Activated naive CD8-positive, alpha-beta T cell treated with anti-CD3 and anti-CD28 coated beads, Interleukin-2, amount 10 ng/mL, durations not matched to agents 7 days and 5 days (primary cell): ENCODE results near the gene NGFR. TPM values are rescaled to one million over a fixed set of nuclear protein-coding genes. Genes with fewer than 3 reads are reported as not detected.
"Not testable (repeated sequence)": the region's sequence is repeated elsewhere in the genome, so short reads cannot be mapped to it uniquely, and the experiment has no call there.

Experiments
- ATAC-seq: fragments of 150-1000 bp; cut with Tn5 transposase; one replicate; pipeline ENCODE4 v1.10.0; 2021; ENCODE audit warnings: low read depth, moderate library complexity
- POLR2A ChIA-PET: fragments of 350-600 bp; sonication (Branson Sonifier 250); formaldehyde crosslinking; loops from one replicate; lab custom pipeline; 2021; ENCODE audit warnings: antibody characterized with exemption; lab: Charles Lee
- DNase-seq: peaks from one replicate; pipeline ENCODE4 v3.0.0; 2021
- H3K27ac Mint-ChIP-seq: one replicate; pipeline ENCODE4 v1.8.0; 2022; ENCODE audit warnings: mild to moderate bottlenecking, mixed read lengths
- H3K27me3 Mint-ChIP-seq: one replicate; pipeline ENCODE4 v1.8.0; 2022; ENCODE audit warnings: mild to moderate bottlenecking, moderate library complexity, mixed read lengths
- H3K36me3 Mint-ChIP-seq: one replicate; pipeline ENCODE4 v1.8.0; 2021; ENCODE audit warnings: mild to moderate bottlenecking, mixed read lengths
- H3K4me1 Mint-ChIP-seq: one replicate; pipeline ENCODE4 v1.8.0; 2021; ENCODE audit warnings: mixed read lengths
- H3K4me3 Mint-ChIP-seq: one replicate; pipeline ENCODE4 v1.8.0; 2022; ENCODE audit warnings: mild to moderate bottlenecking, moderate library complexity, mixed read lengths
- H3K9me3 Mint-ChIP-seq: one replicate; pipeline ENCODE4 v1.8.0; 2021; ENCODE audit warnings: mixed read lengths
- total RNA-seq, 2 experiments: library from RNA; stranded (reverse); gene quantifications; one replicate each; pipeline ENCODE4 v1.2.3, GENCODE V29; 2021

Gene NGFR
- total RNA-seq, 2 experiments from 2014 or later, result 0.50 TPM; not detected in 1

DNA sequence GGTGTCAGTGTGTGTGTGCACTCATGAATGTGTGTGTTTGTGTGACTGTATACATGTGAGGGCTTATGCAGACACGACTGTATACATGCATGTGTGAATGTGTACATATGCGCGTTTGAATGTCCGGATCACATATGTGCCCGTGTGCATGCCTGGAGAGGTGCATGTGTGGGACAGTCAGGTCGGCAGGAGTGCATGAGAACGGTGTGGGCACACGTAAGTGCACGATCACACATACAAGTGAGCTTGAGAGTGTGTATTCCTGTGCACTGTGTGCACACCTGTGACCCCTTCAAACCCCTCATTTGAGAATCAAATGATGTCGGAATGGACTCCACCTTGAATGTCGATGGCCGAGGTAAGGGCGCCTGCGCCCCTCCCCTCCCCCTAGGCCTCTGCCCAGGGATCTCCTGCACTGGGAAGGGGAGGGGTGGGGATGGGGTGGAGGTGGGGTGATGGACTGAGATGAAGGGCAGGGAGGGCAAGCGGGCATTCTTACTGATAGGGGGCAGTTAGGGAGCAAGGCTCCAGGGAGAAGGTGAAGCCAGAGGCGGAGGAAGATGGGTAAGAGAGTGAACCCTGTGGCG, 601 bp upstream of the NGFR start:
- peak overlapping the region; percentile 80 for H3K4me3 Mint-ChIP-seq
- no peak overlapping the region for H3K27ac Mint-ChIP-seq
- no peaks in the 10 kb centered on the region for H3K9me3 Mint-ChIP-seq
- H3K4me1 Mint-ChIP-seq, result peaks cover 13% of the 10 kb centered on the region
- H3K36me3 Mint-ChIP-seq, result no peaks in the 10 kb centered on the region
- ATAC-seq (no peak), DNase-seq (peak; percentile 42)
- POLR2A ChIA-PET, result no interaction called here
- H3K27me3 Mint-ChIP-seq, result peaks cover 70% of the 10 kb centered on the region

DNA sequence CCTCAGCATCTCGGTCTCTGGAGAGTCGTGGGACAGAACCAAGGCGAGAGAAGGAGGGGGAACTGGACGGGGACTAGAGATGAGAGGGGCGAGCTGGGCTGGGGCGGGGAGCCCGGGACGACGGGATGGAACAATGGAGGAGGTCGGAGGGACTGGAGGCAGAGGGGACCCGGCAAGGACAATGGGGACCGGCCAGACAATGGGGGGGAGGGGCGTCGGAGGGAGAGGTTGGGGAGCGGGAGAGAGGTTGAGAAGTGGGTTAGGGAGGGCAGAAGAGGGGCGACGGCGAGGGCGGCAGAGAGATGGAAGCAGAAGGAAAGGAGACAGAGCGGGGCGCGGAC, 719 bp downstream of the NGFR start:
- Mint-ChIP-seq H3K9me3 (no peaks in the 10 kb centered on the region), H3K4me3 (peak overlapping the region; percentile 79), H3K4me1 (peaks cover 13% of the 10 kb centered on the region), H3K27ac (no peak overlapping the region), H3K27me3 (peaks cover 75% of the 10 kb centered on the region), H3K36me3 (no peaks in the 10 kb centered on the region)
- DNase-seq (no peak), ATAC-seq (no peak)
- POLR2A ChIA-PET, result interaction anchor here (0.6 kb wide), 1 partner anchor 34 kb away, joined by 3 read pairs; no protein-coding TSS in a partner anchor

DNA sequence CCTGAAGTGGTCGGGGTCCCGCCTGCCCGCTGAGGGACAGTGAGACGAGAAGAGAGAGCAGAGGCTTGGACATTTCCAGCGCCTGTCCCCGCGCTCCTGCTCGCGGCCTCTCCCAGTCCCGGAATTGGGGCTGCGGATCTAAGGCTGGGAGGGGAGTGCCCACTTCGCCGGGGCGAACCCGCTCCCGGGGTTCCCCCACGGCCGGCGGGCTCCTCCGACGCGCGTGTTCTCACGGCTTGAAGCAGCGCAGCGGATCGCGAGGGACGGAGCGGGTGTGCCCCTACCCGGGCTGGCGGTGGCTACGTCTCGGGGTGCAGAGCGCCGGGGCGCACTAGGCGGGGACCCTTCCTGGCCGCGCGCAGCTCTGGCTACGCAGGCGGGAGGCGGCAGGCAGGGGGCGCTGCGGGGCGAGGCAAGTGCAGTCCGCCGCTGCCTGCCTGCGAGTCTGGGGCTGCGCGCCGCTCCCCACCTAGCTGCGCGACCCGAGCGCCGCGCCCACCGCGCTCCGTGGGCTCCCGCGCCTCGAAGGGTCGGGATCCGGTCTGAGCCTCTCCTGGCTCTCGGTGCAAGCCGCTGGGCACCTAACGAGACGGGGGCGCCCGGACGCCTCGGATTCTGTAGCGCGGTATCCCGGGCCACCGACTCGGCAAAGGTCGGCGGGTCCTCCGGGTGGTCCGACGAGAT, 1.2 kb downstream of the NGFR start:
- Mint-ChIP-seq H3K27ac (no peak overlapping the region), H3K36me3 (no peaks in the 10 kb centered on the region), H3K9me3 (no peaks in the 10 kb centered on the region), H3K4me3 (peak overlapping the region; percentile 79), H3K27me3 (peaks cover 78% of the 10 kb centered on the region), H3K4me1 (peaks cover 13% of the 10 kb centered on the region)
- peak; percentile 95 for DNase-seq
- POLR2A ChIA-PET, result interaction anchor here (0.5 to 0.6 kb wide), 2 partner anchors 34 to 286 kb away, joined by 3 to 5 read pairs; partner anchors contain the start of genes ABI3 and GNGT2
- ATAC-seq, result peak; percentile 78

GRCh38 chr17:49496867-49497147, 1.7 kb downstream of the NGFR start:
- DNase-seq (no peak), ATAC-seq (no peak)
- H3K27ac Mint-ChIP-seq, result no peak overlapping the region
- peaks cover 76% of the 10 kb centered on the region for H3K27me3 Mint-ChIP-seq
- H3K9me3 Mint-ChIP-seq, result no peaks in the 10 kb centered on the region
- H3K4me3 Mint-ChIP-seq, result peak overlapping the region; percentile 25
- POLR2A ChIA-PET, result interaction anchor here (0.5 kb wide), 1 partner anchor 286 kb away, joined by 5 read pairs; the partner anchor contains the start of genes ABI3 and GNGT2
- H3K4me1 Mint-ChIP-seq, result peaks cover 13% of the 10 kb centered on the region
- H3K36me3 Mint-ChIP-seq, result no peaks in the 10 kb centered on the region

DNA sequence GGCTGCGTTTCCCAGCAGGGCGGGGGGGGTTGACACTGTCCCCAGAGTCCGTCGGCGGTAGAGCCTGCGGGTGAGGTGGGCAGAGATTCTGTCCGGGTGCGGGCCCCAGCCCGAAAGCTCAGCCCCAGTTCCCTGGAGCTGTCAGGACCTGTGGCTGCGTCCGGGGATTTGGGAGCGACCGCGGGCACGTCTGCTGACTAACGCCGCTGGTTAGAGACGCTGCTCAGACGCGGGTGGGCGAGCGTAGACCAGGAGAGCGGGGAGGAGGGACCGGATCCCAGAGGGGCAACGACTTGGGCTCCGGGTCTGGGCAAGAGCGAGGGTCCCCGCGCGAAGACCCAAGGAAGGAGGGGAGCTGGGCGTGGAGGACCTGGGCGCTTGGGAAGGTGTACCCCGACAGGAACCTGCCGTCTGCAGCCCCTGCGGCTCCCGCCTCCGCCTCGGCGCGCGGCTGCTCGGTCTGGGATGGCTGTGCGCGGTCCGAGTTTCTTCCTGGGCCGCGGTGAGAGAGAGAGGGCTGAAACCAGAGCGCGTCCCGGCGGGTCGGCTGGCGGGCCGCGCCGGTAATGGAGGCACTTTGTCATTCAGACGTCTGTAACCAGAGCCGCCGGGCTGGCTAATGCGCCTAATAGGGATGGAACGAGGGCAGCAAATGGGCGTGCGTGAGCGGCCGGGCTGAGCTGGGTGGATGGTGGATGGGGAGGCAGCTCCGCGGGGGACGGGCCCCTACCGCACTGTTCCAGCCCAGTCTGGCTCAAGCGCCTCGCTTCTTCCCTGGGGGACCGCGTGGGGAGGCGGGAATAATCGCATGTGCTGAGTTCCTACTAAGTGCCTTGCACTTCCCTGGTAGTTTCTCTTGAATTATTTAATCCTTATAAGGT, 2.3 kb downstream of the NGFR start:
- Mint-ChIP-seq H3K36me3 (no peaks in the 10 kb centered on the region), H3K9me3 (no peaks in the 10 kb centered on the region), H3K4me1 (peaks cover 13% of the 10 kb centered on the region), H3K4me3 (peak overlapping the region; percentile 28), H3K27ac (no peak overlapping the region), H3K27me3 (peaks cover 72% of the 10 kb centered on the region)
- POLR2A ChIA-PET, result no interaction called here
- DNase-seq (peak; percentile 49), ATAC-seq (no peak)

DNA sequence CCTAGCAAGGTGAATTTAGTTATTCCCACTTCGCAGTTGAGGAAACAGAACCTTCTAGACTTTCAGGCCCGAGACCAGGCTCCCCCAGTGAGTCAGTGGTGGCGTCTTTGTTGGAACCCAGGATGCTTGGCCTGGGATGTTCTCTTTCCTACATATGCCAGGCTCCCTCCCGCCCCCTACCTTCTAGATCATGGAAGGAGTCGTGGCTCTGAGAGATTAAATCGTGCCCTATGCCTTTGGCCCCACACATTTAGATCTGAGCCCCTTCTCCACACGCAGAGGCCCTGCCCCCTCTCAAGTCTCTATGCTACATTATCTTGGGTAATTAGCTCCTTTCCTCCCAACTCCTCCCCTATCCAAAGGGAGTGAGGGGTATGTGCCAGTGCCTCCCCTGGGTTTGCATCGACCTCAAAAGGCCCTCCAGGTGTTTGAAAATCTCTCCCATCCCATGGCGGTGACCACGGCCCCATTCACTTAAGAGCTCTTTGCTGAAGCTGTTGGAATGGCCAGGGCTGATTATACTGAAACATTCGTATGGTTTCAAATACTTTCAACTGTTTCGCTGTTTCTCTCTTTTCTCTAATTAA, 3.0 kb downstream of the NGFR start:
- Mint-ChIP-seq H3K27me3 (peaks cover 68% of the 10 kb centered on the region), H3K36me3 (no peaks in the 10 kb centered on the region), H3K9me3 (no peaks in the 10 kb centered on the region), H3K4me1 (peaks cover 14% of the 10 kb centered on the region), H3K27ac (no peak overlapping the region), H3K4me3 (no peak overlapping the region)
- ATAC-seq, result no peak
- POLR2A ChIA-PET, result interaction anchor here (0.6 kb wide), 1 partner anchor 17 kb away, joined by 3 read pairs; no protein-coding TSS in a partner anchor
- no peak for DNase-seq

GRCh38 chr17:49501496-49501895, 6.4 kb downstream of the NGFR start:
- Mint-ChIP-seq H3K9me3 (no peaks in the 10 kb centered on the region), H3K27ac (no peak overlapping the region), H3K27me3 (peaks cover 55% of the 10 kb centered on the region), H3K4me3 (no peak overlapping the region), H3K4me1 (peaks cover 1% of the 10 kb centered on the region), H3K36me3 (no peaks in the 10 kb centered on the region)
- ATAC-seq (no peak), DNase-seq (no peak)
- POLR2A ChIA-PET, result no interaction called here

DNA sequence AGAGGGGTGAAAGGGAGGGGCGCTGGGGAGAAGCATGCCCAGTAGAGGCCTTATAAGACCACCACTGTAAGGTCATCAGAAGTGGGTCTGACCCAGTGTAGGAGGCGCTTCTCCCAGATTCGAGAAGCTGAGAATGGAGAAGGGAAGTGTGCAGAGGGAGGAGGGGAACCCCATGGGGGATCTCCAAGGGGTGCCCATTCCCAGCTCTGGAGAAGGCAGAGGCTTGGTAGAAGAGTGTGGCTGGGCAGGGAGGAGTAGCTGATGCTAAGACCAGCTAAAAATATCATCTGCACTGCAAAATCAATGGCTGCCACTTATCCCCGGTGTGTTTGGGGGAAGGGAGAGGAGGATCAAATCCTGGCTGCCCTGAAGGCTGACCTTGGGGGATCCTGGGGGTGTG, 7.2 kb downstream of the NGFR start:
- no peak overlapping the region for H3K4me3 Mint-ChIP-seq
- H3K9me3 Mint-ChIP-seq, result no peaks in the 10 kb centered on the region
- DNase-seq (no peak), ATAC-seq (no peak)
- peaks cover 1% of the 10 kb centered on the region for H3K4me1 Mint-ChIP-seq
- H3K27ac Mint-ChIP-seq, result no peak overlapping the region
- H3K36me3 Mint-ChIP-seq, result no peaks in the 10 kb centered on the region
- H3K27me3 Mint-ChIP-seq, result peaks cover 54% of the 10 kb centered on the region
- POLR2A ChIA-PET, result no interaction called here

GRCh38 chr17:49502680-49503079, 7.6 kb downstream of the NGFR start:
- POLR2A ChIA-PET, DNase-seq, H3K4me3 Mint-ChIP-seq, H3K4me1 Mint-ChIP-seq, ATAC-seq, H3K27ac Mint-ChIP-seq, H3K9me3 Mint-ChIP-seq, H3K36me3 Mint-ChIP-seq: not testable (repeated sequence)
- H3K27me3 Mint-ChIP-seq, result peaks cover 52% of the 10 kb centered on the region

DNA sequence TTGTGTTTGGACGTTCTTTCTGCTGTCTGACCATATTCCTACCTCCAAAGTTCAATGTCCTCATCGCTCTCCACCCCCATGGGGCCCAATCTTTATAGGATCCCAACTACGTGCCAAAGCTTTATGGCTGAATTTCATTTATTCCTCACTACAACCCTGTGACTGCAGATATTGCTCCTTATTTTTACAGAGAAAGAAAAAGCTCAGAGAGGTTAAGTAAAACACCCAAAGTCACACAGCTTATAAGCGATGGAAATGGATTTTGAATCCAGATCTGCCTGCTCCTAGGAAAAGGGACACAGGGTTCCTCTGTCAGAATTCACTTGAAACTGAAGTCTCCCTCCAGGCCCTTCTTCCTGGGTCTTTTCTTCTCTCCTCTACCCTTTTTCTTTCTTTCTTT, 9.3 kb downstream of the NGFR start:
- Mint-ChIP-seq H3K36me3 (no peaks in the 10 kb centered on the region), H3K27me3 (peaks cover 43% of the 10 kb centered on the region), H3K9me3 (no peaks in the 10 kb centered on the region), H3K27ac (no peak overlapping the region), H3K4me1 (peaks cover 1% of the 10 kb centered on the region), H3K4me3 (no peak overlapping the region)
- no peak for ATAC-seq
- DNase-seq, result no peak
- POLR2A ChIA-PET, result interaction anchor here (0.7 kb wide), 1 partner anchor 53 kb away, joined by 3 read pairs; no protein-coding TSS in a partner anchor

DNA sequence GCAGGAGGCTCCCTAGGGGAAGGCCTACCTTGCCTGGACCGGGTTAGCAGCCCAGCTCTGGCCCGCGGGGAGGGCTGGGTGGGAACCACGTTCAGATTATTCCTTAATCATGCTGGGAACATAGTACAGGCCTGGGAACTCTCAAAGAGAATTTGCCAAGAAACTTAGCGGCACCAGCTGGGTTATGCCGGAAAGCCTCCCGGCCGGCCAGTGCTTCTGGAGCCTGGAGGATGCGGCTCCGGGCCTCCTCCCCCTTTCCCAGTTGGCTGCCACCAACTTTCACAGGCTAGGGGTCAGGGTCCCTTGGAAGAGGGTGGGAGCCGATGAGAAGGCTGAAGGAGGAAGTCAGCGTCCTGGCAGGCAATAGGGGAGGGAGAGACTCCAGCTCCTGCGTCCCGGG, 10.8 kb downstream of the NGFR start:
- DNase-seq (no peak), ATAC-seq (no peak)
- H3K27ac Mint-ChIP-seq, result no peak overlapping the region
- no peaks in the 10 kb centered on the region for H3K36me3 Mint-ChIP-seq
- POLR2A ChIA-PET, result no interaction called here
- H3K4me3 Mint-ChIP-seq, result no peak overlapping the region
- H3K27me3 Mint-ChIP-seq, result peaks cover 33% of the 10 kb centered on the region
- H3K9me3 Mint-ChIP-seq, result no peaks in the 10 kb centered on the region
- peaks cover 1% of the 10 kb centered on the region for H3K4me1 Mint-ChIP-seq

GRCh38 chr17:49506282-49506681, 11.2 kb downstream of the NGFR start:
- Mint-ChIP-seq H3K27me3 (peaks cover 29% of the 10 kb centered on the region), H3K36me3 (no peaks in the 10 kb centered on the region), H3K4me3 (no peak overlapping the region), H3K4me1 (peaks cover 1% of the 10 kb centered on the region), H3K9me3 (no peaks in the 10 kb centered on the region), H3K27ac (no peak overlapping the region)
- no peak for DNase-seq
- POLR2A ChIA-PET, result no interaction called here
- ATAC-seq, result no peak
